ENCODE data around the gene TMEM120A. TPM values are rescaled to one million over a fixed set of nuclear protein-coding genes. Genes with fewer than 3 reads are reported as not detected.

TMEM120A gene
- polyA plus RNA-seq, 1 of the 3 experiments (the other 2 are of a cell fraction): 59.8 TPM

DNA sequence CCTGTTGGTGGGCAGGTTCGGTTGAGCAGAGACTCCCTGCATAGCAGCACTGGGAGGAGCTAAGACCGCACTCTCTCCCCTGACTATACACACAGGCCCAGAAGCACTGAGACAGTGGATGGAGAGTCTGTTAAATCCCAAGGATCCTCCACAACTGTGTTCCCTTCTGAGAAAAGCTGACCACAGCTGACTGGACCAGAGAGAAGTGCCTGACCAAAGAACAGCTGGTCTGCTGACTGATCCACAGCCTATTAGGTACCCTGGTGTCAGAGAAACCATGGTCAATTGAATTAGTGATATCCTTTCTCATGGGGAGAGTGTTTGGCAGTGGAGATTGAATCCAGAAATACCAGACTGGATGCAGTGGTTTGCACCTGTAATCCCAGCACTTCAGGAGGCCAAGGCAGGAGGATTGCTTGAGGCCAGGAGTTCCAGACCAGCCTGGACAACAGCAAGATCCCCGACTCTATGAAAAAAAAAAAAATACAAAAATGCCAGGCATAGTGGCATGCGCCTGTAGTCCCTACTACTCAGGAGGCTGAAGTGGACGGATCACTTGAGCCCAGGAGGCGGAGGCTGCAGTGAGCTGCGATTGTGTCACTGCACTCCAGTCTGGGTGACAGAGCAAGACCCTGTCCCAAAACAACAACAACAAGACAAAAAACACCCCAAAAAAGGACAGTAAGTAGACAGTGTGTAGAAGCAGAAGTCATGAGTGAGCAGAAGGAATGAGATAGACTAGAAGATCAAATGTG, 27.8 kb upstream of the TMEM120A start:
- ChIA-PET POLR2A (no interaction called here), CTCF (interaction anchor here (1.0 to 13.3 kb wide), 5 partner anchors 10 to 241 kb away, joined by 4 to 305 read pairs (median 56); partner anchors contain the start of gene TMEM120A)
- 86% methylated on average over 7 of the region's 7 CpGs for WGBS (ENCODE audit: low lambda C conversion rate)

More for the DNA sequence above, 27.8 kb upstream of the TMEM120A start:
- H2AFZ ChIP-seq (ENCODE audit: low read depth): no peak overlapping the region
- H4K20me1 ChIP-seq (ENCODE audit: insufficient read depth): no peaks in the 10 kb centered on the region
- no peak overlapping the region for H3K4me3 ChIP-seq (ENCODE audit: low read depth in 2 of 2, low read length in 1 of 2)
- TF ChIP-seq MXI1 (IDR thresholded peaks at IDR 0.05; ENCODE audit: low read depth, low read length) (no peak), EP300 (IDR thresholded peaks at IDR 0.05; ENCODE audit: borderline replicate concordance in 1 of 2, low read depth in 1 of 2, low read length in 1 of 2) (no peak), GABPA (IDR thresholded peaks at IDR 0.05; ENCODE audit: low read depth) (no peak), CHD2 (IDR thresholded peaks at IDR 0.05; ENCODE audit: low read length, partially characterized antibody) (no peak), TCF12 (IDR thresholded peaks at IDR 0.05) (no peak), PBX3 (IDR thresholded peaks at IDR 0.05) (no peak), GATA2 (CRISPR knock-in tag; IDR thresholded peaks at IDR 0.05) (no peak), FOSL2 (IDR thresholded peaks at IDR 0.05; ENCODE audit: borderline replicate concordance, low read depth) (no peak), TAF1 (IDR thresholded peaks at IDR 0.05; ENCODE audit: borderline replicate concordance, low read depth, low read length) (no peak), ELF1 (IDR thresholded peaks at IDR 0.05) (no peak), NRF1 (IDR thresholded peaks at IDR 0.05; ENCODE audit: low read depth, low read length) (no peak), USF1 (IDR thresholded peaks at IDR 0.05; ENCODE audit: borderline replicate concordance, low read depth) (no peak), SIN3A (IDR thresholded peaks at IDR 0.05; ENCODE audit: borderline replicate concordance, low read depth, low read length) (no peak), RAD21 (IDR thresholded peaks at IDR 0.05; ENCODE audit: low read length) (no peak), RXRA (IDR thresholded peaks at IDR 0.05; ENCODE audit: borderline replicate concordance, low read depth) (no peak)
- TF ChIP-seq, protein P1, sequence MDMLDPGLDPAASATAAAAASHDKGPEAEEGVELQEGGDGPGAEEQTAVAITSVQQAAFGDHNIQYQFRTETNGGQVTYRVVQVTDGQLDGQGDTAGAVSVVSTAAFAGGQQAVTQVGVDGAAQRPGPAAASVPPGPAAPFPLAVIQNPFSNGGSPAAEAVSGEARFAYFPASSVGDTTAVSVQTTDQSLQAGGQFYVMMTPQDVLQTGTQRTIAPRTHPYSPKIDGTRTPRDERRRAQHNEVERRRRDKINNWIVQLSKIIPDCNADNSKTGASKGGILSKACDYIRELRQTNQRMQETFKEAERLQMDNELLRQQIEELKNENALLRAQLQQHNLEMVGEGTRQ (IDR thresholded peaks at IDR 0.05; ENCODE audit: borderline replicate concordance, low read depth, low read length): no peak
- TF ChIP-seq, protein P2, sequence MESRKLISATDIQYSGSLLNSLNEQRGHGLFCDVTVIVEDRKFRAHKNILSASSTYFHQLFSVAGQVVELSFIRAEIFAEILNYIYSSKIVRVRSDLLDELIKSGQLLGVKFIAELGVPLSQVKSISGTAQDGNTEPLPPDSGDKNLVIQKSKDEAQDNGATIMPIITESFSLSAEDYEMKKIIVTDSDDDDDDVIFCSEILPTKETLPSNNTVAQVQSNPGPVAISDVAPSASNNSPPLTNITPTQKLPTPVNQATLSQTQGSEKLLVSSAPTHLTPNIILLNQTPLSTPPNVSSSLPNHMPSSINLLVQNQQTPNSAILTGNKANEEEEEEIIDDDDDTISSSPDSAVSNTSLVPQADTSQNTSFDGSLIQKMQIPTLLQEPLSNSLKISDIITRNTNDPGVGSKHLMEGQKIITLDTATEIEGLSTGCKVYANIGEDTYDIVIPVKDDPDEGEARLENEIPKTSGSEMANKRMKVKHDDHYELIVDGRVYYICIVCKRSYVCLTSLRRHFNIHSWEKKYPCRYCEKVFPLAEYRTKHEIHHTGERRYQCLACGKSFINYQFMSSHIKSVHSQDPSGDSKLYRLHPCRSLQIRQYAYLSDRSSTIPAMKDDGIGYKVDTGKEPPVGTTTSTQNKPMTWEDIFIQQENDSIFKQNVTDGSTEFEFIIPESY (IDR thresholded peaks at IDR 0.05; ENCODE audit: borderline replicate concordance, low read depth): no peak
- no peaks in the 10 kb centered on the region; a peak in 1 of 4 replicates for H3K4me1 ChIP-seq (ENCODE audit: control insufficient read depth in 1 of 2, insufficient read depth in 2 of 2, low read depth in 1 of 2, low read length in 1 of 2)
- no peak for DNase-seq
- no peaks in the 10 kb centered on the region for H3K9me2 ChIP-seq
- H3F3A ChIP-seq (replicated peaks; ENCODE audit: insufficient read depth): no peaks in the 10 kb centered on the region
- H3K9me3 ChIP-seq: no peaks in the 10 kb centered on the region
- H3K79me2 ChIP-seq (ENCODE audit: insufficient read depth): no peaks in the 10 kb centered on the region
- no peaks in the 10 kb centered on the region for H3K27me3 ChIP-seq (ENCODE audit: insufficient read depth)
- no peak overlapping the region for H3K4me2 ChIP-seq
- H3K36me3 ChIP-seq (replicated peaks in 1 of 2; ENCODE audit: control insufficient read depth in 1 of 2, insufficient read depth in 2 of 2, low read length in 1 of 2): peaks cover 15 to 41% of the 10 kb centered on the region in 2 experiments
- no peak overlapping the region for H3K9ac ChIP-seq
- H3K27ac ChIP-seq (ENCODE audit: low read depth in 2 of 2, low read length in 1 of 2): no peak overlapping the region

Measured in SK-N-SH (cell line).